Gastroesophageal sphincter (tissue), 4 donors: ENCODE measurements around the gene ELMO3. TPM values are rescaled to one million over a fixed set of nuclear protein-coding genes. Genes with fewer than 3 reads are reported as not detected.

ENCODE experiments used
- ATAC-seq: fragments of 150-250 bp; one replicate; pipeline ENCODE4 v1.9.1; 2016; ENCODE audit warnings: mild to moderate bottlenecking, moderate library complexity
- H3K27ac ChIP-seq, 4 donors: fragments of 200-600 bp; sonication (generic) in 3 of 4; 1 replicate in 3 of 4; 2 replicates in 1 of 4; pipeline ENCODE4 v1.5.1; 2016 to 2019
- H3K27me3 ChIP-seq: fragments of 200-600 bp; sonication (generic); one replicate; pipeline ENCODE4 v1.5.1; 2019
- H3K36me3 ChIP-seq, 2 donors: fragments of 200-600 bp; sonication (generic); one replicate each; pipeline ENCODE4 v1.5.1; 2019; ENCODE audit warnings: control low read depth in 1 of 2
- H3K4me1 ChIP-seq, 3 donors: fragments of 200-600 bp; sonication (generic); 1 replicate in 2 of 3; 2 replicates in 1 of 3; pipeline ENCODE4 v1.5.1; 2016 to 2019; ENCODE audit warnings: control low read depth in 2 of 3
- H3K4me3 ChIP-seq, 2 donors: fragments of 200-600 bp; sonication (generic); one replicate each; pipeline ENCODE4 v1.5.1; 2019; ENCODE audit warnings: mild to moderate bottlenecking in 1 of 2, moderate library complexity in 1 of 2
- H3K9me3 ChIP-seq, 3 donors: fragments of 200-600 bp; sonication (generic); one replicate each; pipeline ENCODE4 v1.5.1; 2017 to 2019; ENCODE audit warnings: control low read depth in 2 of 3
- CTCF ChIP-seq, 4 experiments: fragments of 200-600 bp in 2 of 4; fragments of 450-650 bp in 2 of 4; sonication (generic) in 1 of 4; IDR thresholded peaks; one replicate each; pipeline ENCODE4 v1.5.1; 2017 to 2019; ENCODE audit warnings: antibody characterized with exemption in 4 of 4, mild to moderate bottlenecking in 2 of 4, moderate library complexity in 2 of 4
- EP300 ChIP-seq: sonication (generic); formaldehyde crosslinking; IDR thresholded peaks from one replicate; pipeline ENCODE4 v1.6.1; 2017; ENCODE audit warnings: antibody characterized with exemption, mild to moderate bottlenecking
- POLR2A ChIP-seq, 2 donors: fragments of 450-650 bp; IDR thresholded peaks; one replicate each; pipeline ENCODE4 v1.6.1; 2017; ENCODE audit warnings: antibody characterized with exemption in 2 of 2, mild to moderate bottlenecking in 2 of 2, moderate library complexity in 1 of 2
- POLR2AphosphoS5 ChIP-seq: sonication (generic); formaldehyde crosslinking; IDR thresholded peaks from one replicate; pipeline ENCODE4 v1.6.1; 2017; ENCODE audit warnings: antibody characterized with exemption
- WGBS, 2 donors: methylation state at CpG; one replicate each; pipeline ENCODE4 v1.1.5; 2018; ENCODE audit warnings: low coverage in 1 of 2; 5-methylcytosine and 5-hydroxymethylcytosine counted together
- total RNA-seq, 4 donors: library from RNA; depleted of rRNA; stranded (reverse); fragments of >200 nt; gene quantifications; one replicate each; pipeline ENCODE4 v1.1.0, GENCODE V29; 2016

Gene ELMO3
- total RNA-seq, 4 donors from 2014 or later: 0.15 to 3.9 (median 1.3) TPM

- no peak for ATAC-seq
- no peak overlapping the region for H3K27ac ChIP-seq
- WGBS, 2 donors: 33 to 43% methylated on average over 1 of the region's 7 CpGs
- H3K4me3 ChIP-seq: no peak overlapping the region
- H3K36me3 ChIP-seq: peaks cover 0 to 98% of the 10 kb centered on the region in 2 donors
- no peaks in the 10 kb centered on the region for H3K27me3 ChIP-seq
- peaks cover 0 to 4% (median 0%) of the 10 kb centered on the region in 3 donors for H3K4me1 ChIP-seq
- no peaks in the 10 kb centered on the region for H3K9me3 ChIP-seq
- no peak for TF ChIP-seq EP300
- no peak for TF ChIP-seq CTCF (IDR thresholded peaks at IDR 0.05)
- TF ChIP-seq POLR2A (IDR thresholded peaks at IDR 0.05): no peak
- TF ChIP-seq POLR2AphosphoS5: no peak
These were observed 34.7 kb downstream of the ELMO3 start for GRCh38 chr16:67233596-67233995.

GRCh38 chr16:67234180-67234597 is 35.3 kb downstream of the ELMO3 start:
- no peak overlapping the region for H3K4me3 ChIP-seq
- no peak overlapping the region for H3K27ac ChIP-seq
- no peaks in the 10 kb centered on the region for H3K27me3 ChIP-seq
- H3K4me1 ChIP-seq: no peaks in the 10 kb centered on the region
- H3K36me3 ChIP-seq: peaks cover 0 to 98% of the 10 kb centered on the region in 2 donors
- TF ChIP-seq CTCF (IDR thresholded peaks at IDR 0.05): no peak
- no peak for TF ChIP-seq POLR2A (IDR thresholded peaks at IDR 0.05)
- TF ChIP-seq EP300: no peak
- TF ChIP-seq POLR2AphosphoS5: no peak
- H3K9me3 ChIP-seq: no peaks in the 10 kb centered on the region
- 100% methylated on average over 2 of the region's 10 CpGs; no CpG with 5 or more reads in 1 of the 2 donors for WGBS, 2 donors
- ATAC-seq: no peak

- Histone ChIP-seq H3K27me3 (no peaks in the 10 kb centered on the region), H3K4me3 (no peak overlapping the region), H3K27ac (no peak overlapping the region), H3K9me3 (no peaks in the 10 kb centered on the region), H3K36me3 (peaks cover 0 to 87% of the 10 kb centered on the region in 2 donors), H3K4me1 (peaks cover 0 to 8% (median 4%) of the 10 kb centered on the region in 3 donors)
- 78 to 86% methylated on average over 10 to 15 of the region's 17 CpGs for WGBS, 2 donors
- TF ChIP-seq EP300 (no peak), POLR2AphosphoS5 (no peak), POLR2A (IDR thresholded peaks at IDR 0.05) (no peak), CTCF (IDR thresholded peaks at IDR 0.05) (no peak)
- ATAC-seq: no peak
These were observed 37.1 kb downstream of the ELMO3 start for GRCh38 chr16:67235816-67236562.

GRCh38 chr16:67236563-67237395 is 37.8 kb downstream of the ELMO3 start:
- no peak for ATAC-seq
- TF ChIP-seq CTCF (IDR thresholded peaks at IDR 0.05) (no peak), POLR2A (IDR thresholded peaks at IDR 0.05) (no peak)
- no peaks in the 10 kb centered on the region for H3K27me3 ChIP-seq

More at GRCh38 chr16:67236563-67237395, 37.8 kb downstream of the ELMO3 start:
- 70 to 88% methylated on average over 1 to 2 of the region's 50 CpGs for WGBS, 2 donors
- H3K36me3 ChIP-seq: peaks cover 0 to 79% of the 10 kb centered on the region in 2 donors
- no peak overlapping the region for H3K4me3 ChIP-seq
- no peaks in the 10 kb centered on the region for H3K9me3 ChIP-seq
- peak overlapping the region in 1 of 4 donors; percentile 8 for H3K27ac ChIP-seq
- H3K4me1 ChIP-seq: peaks cover 0 to 16% (median 7%) of the 10 kb centered on the region in 3 donors
